HG02981 (cell line): ENCODE data around the gene SLC2A4.
A peak's percentile ranks its signal among the peaks of the same experiment; 100 is the strongest.

ENCODE experiments used
- ATAC-seq: cut with Tn5 transposase; IDR thresholded peaks from one replicate; pipeline ENCODE4 v1.9.1; 2021; ENCODE audit warnings: mild to moderate bottlenecking, moderate library complexity; ENCODE audit not compliant: unreplicated experiment

SLC2A4 gene

GRCh38 chr17:7246779-7247178 lies 34.7 kb upstream of the SLC2A4 start:
- no peak for ATAC-seq

GRCh38 chr17:7248796-7249195 lies 32.7 kb upstream of the SLC2A4 start:
- no peak for ATAC-seq

- ATAC-seq, result no peak
Observed at GRCh38 chr17:7249214-7249613, 32.3 kb upstream of the SLC2A4 start.

GRCh38 chr17:7249830-7250229 lies 31.7 kb upstream of the SLC2A4 start:
- no peak for ATAC-seq

GRCh38 chr17:7250695-7251627 lies 30.6 kb upstream of the SLC2A4 start:
- ATAC-seq, result no peak

- peak; percentile 86 for ATAC-seq
Observed at GRCh38 chr17:7251661-7252175, 29.8 kb upstream of the SLC2A4 start, which contains the start of gene CTDNEP1. TSS of gene CTDNEP1 (minus strand) at chr17:7251734. CDS start at chr17:7251296, 438 bp downstream.

- peak; percentile 44 for ATAC-seq
Observed at GRCh38 chr17:7252176-7253043, 29.1 kb upstream of the SLC2A4 start, which contains the start of gene ELP5. TSS of gene ELP5 (plus strand) at chr17:7252215. CDS start at chr17:7252551, 336 bp downstream.

- no peak for ATAC-seq
Observed at GRCh38 chr17:7253082-7253481, 28.4 kb upstream of the SLC2A4 start.

- ATAC-seq, result no peak
Observed at GRCh38 chr17:7254511-7254910, 27.0 kb upstream of the SLC2A4 start.

GRCh38 chr17:7256766-7257456 lies 24.6 kb upstream of the SLC2A4 start:
- ATAC-seq, result no peak

- no peak for ATAC-seq
Observed at GRCh38 chr17:7258731-7259554, 22.6 kb upstream of the SLC2A4 start.

GRCh38 chr17:7259555-7259889 lies 22.0 kb upstream of the SLC2A4 start:
- no peak for ATAC-seq

GRCh38 chr17:7260151-7260550 lies 21.4 kb upstream of the SLC2A4 start:
- no peak for ATAC-seq

- ATAC-seq, result no peak
Observed at GRCh38 chr17:7260651-7261378, 20.7 kb upstream of the SLC2A4 start.

GRCh38 chr17:7261379-7262191 lies 19.9 kb upstream of the SLC2A4 start:
- ATAC-seq, result no peak

GRCh38 chr17:7262192-7262934 lies 19.2 kb upstream of the SLC2A4 start, which contains the start of gene CLDN7:
TSS of gene CLDN7 (minus strand) at chr17:7262478. CDS start at chr17:7262043, 435 bp downstream.
- no peak for ATAC-seq

GRCh38 chr17:7262935-7263800 lies 18.4 kb upstream of the SLC2A4 start:
- no peak for ATAC-seq
